Measurements from ENCODE around the gene CKMT2.

Gene CKMT2

DNA sequence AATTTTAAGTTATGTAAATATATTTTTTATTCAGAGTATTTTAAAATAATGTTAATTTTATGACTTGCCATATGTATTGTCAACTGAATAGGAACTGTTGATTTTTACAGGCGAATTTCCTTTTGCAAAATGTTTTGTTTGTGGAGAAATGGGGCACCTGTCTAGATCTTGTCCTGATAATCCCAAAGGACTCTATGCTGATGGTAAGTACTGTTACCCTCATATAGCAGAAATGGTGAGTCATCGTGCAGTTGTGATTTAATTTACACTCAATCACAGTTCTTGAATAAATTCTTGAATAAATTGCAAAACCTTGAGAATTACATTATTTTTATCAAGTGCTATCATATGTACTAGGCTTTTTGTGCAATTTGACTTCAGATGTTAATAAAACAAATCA, 75.7 kb downstream of the CKMT2 start:
- no peak for DNase-seq (ENCODE audit: low read depth)

DNA sequence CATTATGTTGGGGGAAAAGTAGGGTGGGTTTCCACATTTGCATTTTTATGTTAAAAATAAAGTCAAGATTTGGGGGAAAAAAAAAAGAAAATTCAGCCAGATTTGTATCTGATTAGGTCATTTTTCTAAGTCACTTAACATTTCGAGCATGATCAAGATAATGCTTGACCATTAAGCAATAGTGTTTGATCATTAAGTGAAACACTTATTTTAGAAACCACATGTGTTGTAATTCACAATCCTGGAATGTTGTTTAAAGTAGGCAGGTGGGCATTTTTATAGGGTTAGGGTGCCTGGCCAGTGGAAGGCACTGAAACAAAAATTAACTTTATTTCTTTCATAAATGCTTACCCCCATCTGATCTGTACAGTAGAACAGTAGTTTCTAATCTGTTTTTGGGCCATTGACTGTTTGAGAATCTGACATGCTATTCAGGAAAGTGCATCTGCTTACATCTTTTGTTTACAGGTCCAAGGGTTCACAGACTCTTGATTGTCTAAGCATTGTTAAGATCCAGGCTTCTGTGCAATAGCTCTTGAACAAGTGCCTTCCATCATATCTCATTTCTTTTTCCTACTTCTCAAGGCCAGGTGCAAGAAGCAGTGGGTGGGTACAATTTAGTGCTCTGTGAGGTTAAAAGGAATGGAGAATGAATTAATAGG, 77.4 kb downstream of the CKMT2 start:
- DNase-seq (ENCODE audit: low read depth) = no peak

DNA sequence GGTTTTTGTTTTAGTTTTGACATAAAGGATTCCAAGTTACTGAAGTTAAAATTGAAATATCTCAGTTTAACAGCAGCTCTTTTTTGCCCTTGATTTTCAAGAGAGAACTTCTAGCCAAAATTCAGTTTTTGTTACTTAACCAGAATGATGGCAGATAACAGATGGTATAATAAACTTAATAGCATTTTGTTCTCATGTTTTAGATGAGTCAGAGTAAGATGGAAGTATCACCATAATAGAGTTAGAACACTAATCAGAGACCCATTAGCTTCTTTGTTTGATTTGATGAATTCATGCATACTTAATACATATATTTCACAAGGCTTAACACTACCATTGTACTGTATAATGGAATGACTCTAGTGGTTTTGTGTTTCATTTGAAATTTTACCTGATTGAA, 80.2 kb downstream of the CKMT2 start:
- DNase-seq (ENCODE audit: low read depth) = no peak

DNA sequence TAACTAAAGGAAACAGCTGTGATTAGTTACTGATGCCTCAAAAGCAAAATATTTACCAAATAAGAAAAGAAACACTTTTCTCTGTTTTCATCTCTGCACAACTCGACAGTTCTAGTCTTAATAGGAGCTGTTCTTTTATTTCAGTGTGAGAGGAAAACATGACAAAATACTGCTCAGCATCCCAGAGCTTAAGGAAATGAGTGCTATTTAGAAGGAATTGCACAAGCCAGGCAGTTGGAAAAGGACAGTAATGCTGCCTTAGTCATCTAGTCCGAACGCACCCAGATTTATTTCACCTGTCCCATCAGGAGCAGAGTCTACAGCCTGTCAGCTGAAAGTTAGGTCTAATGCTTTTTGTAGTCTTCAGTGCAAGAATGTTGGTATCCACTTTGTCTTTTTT, 80.6 kb downstream of the CKMT2 start:
- no peak for DNase-seq (ENCODE audit: low read depth)

DNA sequence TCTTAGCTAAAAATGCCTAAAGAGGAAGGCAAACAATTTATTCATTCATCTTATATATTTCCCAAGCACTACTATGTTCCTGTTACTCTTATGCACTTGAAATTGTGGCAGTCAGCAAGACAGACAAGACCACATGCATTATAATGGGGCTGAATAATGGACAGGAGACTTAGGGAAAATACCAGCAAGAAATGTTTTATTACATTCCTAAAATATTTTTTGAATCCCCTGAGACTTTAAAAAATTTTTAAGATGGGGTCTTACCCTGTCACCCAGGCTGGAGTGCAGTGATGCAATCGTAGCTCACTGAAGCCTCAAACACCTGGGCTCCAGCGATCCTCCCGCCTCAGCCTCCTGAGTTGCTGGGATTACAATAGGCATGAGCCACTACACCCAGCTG, 81.5 kb downstream of the CKMT2 start:
- no peak for DNase-seq (ENCODE audit: low read depth)

DNA sequence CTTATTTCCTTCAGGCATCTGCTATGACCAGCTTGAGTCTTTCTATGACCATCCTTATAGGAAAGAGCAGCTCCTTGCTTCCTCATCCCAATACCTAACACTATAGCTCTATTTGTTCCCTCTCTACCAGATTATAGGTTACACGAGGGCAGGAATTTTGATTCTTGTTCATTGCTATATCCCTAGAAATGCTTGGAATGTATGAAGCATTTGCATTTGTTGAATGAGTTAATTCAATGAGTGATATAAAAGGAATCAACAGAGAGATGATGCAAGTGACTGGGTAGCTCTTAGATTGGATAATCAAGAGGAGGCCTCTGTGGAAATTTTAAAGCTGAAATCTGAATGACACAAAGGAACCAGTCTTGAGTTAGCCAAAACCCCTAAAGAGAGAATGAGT, 82.2 kb downstream of the CKMT2 start:
- DNase-seq (ENCODE audit: low read depth) = peak; percentile 16

DNA sequence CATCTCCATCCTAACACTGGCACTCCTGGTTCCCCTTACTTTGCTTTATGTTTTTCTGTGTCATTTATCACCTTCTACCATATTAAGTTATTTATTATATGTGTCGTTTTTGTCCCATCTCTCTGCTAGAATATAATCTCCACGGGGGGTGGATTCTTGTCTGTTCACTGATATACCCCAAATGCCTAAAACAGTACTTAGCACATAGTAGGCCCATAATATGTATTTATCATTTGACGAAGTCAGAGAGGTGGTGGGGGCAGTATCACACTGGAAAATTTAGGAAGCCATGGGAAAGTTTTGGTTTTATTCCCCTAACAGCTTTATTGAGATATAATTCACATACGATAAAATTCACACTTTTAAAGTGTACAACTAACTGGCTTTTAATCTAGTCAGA, 82.7 kb downstream of the CKMT2 start:
- no peak for DNase-seq (ENCODE audit: low read depth)

All from fibroblast of the conjunctiva (primary cell).